ENCODE results near the gene TMEM200A. TPM values are rescaled to one million over a fixed set of nuclear protein-coding genes. Genes with fewer than 3 reads are reported as not detected.

The TMEM200A gene
- total and polyA plus RNA-seq, 2 experiments from 2014 or later = 44.5 to 47.0 TPM

DNA sequence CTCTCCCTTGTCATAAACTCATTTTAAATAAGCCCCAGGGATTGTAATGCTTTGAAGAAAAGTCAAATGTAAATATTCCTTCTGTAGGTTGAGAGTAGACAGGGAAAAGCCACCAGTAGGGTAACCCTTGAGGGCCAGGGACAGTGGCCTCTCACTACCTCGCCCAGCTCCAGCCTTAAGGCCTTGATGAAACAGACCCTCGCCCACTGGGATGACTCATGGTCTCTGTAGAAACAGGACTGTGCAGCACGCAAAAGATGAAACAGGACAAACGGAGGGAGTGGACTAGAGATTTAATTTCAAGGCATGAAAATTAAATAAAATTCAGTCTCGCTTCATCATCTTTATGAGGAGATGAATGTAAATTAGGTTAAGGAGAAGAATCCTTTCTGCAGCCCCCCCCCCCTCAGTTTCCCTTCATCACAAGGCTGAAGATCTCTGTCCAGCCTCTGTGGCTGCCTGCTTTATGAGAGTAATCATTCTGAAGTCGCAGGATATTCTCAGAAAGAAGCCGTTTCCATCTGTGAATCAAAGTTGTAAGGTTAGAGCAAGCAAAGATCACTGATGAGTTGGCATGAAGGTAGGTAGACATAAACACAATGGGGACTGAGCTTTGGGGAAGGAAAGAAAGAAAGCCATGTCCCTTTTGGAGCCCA is 60.4 kb downstream of the TMEM200A start:
- in situ Hi-C loops (cut with MboI) = no loop called here
- peaks cover 31% of the 10 kb centered on the region for H3F3A ChIP-seq (ENCODE audit: insufficient read depth)
- no peaks in the 10 kb centered on the region for H3K9me3 ChIP-seq (ENCODE audit: low read depth)
- H4K20me1 ChIP-seq (ENCODE audit: insufficient read depth) = no peaks in the 10 kb centered on the region
- 0 out of 2 replicates have a peak overlapping the region, but pooled peaks have one; percentile 5 for H3K4me3 ChIP-seq
- 39 to 40% methylated on average over 7 of the region's 7 CpGs for WGBS, 2 experiments (ENCODE audit: low coverage in 1 of 2, low lambda C conversion rate in 2 of 2, missing lambda C conversion rate in 2 of 2)
- peak overlapping the region; percentile 53 for H3K4me2 ChIP-seq (ENCODE audit: unreplicated experiment)
- H3K27ac ChIP-seq = peak overlapping the region; percentile 44
- H3K4me1 ChIP-seq (ENCODE audit: insufficient read depth) = peaks cover 38% of the 10 kb centered on the region
- no peak overlapping the region for H3K9ac ChIP-seq
- no peak for TF ChIP-seq EZH2 (IDR thresholded peaks at IDR 0.05; ENCODE audit: insufficient read depth, poor library complexity, severe bottlenecking)
- TF ChIP-seq EZH2phosphoT487 (IDR thresholded peaks at IDR 0.05; ENCODE audit: insufficient read depth, low read depth) = no peak
- DNase-seq = peak; percentile 68
- 0 out of 2 replicates have a peak overlapping the region, but pooled peaks have one; percentile 30 for H2AFZ ChIP-seq
- H3K79me2 ChIP-seq (ENCODE audit: insufficient read depth) = peaks cover 66% of the 10 kb centered on the region
- H3K36me3 ChIP-seq (ENCODE audit: low read depth) = no peaks in the 10 kb centered on the region
- H3K27me3 ChIP-seq (replicated peaks; ENCODE audit: insufficient read depth) = no peaks in the 10 kb centered on the region
- H3K9me2 ChIP-seq (ENCODE audit: insufficient read depth) = no peaks in the 10 kb centered on the region

DNA sequence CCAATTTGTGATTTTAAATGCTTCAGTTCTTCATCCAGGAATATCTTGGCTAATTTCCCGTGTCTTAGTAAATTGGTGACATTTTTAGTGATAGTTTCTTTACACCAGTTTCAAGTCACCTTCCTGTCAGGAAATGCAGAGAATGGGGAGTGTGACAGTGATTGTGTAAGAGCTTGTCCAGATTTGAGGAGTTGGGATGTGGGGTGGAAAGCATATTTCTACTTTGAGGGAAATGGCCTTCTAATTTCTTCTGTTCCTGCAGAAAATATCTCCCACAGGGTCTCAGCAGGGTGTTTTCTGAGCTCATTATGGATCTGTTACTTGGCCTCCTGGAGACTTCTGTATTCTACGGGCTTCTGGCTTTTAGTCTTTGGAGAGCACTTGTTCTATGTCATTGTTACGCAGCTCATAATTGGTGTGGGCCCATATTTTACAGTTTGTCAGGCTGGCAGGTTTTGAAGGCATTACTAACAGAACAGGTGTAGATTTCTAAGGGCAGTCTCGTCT is 65.6 kb downstream of the TMEM200A start:
- DNase-seq = no peak
- no peak overlapping the region for H3K27ac ChIP-seq
- H3F3A ChIP-seq (ENCODE audit: insufficient read depth) = peaks cover 13% of the 10 kb centered on the region
- H3K4me3 ChIP-seq = no peak overlapping the region
- H3K9me3 ChIP-seq (ENCODE audit: low read depth) = no peaks in the 10 kb centered on the region
- no peak overlapping the region for H3K9ac ChIP-seq
- H3K4me1 ChIP-seq (ENCODE audit: insufficient read depth) = peaks cover 22% of the 10 kb centered on the region
- H3K27me3 ChIP-seq (replicated peaks; ENCODE audit: insufficient read depth) = no peaks in the 10 kb centered on the region
- H3K9me2 ChIP-seq (ENCODE audit: insufficient read depth) = no peaks in the 10 kb centered on the region
- 85 to 86% methylated on average over 4 of the region's 4 CpGs for WGBS, 2 experiments (ENCODE audit: low coverage in 1 of 2, low lambda C conversion rate in 2 of 2, missing lambda C conversion rate in 2 of 2)
- peaks cover 76% of the 10 kb centered on the region for H3K79me2 ChIP-seq (ENCODE audit: insufficient read depth)
- no peaks in the 10 kb centered on the region for H3K36me3 ChIP-seq (ENCODE audit: low read depth)
- TF ChIP-seq EZH2phosphoT487 (IDR thresholded peaks at IDR 0.05; ENCODE audit: insufficient read depth, low read depth) (no peak), EZH2 (IDR thresholded peaks at IDR 0.05; ENCODE audit: insufficient read depth, poor library complexity, severe bottlenecking) (no peak)
- in situ Hi-C loops (cut with MboI) = no loop called here
- H2AFZ ChIP-seq = no peak overlapping the region
- H4K20me1 ChIP-seq (ENCODE audit: insufficient read depth) = no peaks in the 10 kb centered on the region
- H3K4me2 ChIP-seq (ENCODE audit: unreplicated experiment) = no peak overlapping the region

DNA sequence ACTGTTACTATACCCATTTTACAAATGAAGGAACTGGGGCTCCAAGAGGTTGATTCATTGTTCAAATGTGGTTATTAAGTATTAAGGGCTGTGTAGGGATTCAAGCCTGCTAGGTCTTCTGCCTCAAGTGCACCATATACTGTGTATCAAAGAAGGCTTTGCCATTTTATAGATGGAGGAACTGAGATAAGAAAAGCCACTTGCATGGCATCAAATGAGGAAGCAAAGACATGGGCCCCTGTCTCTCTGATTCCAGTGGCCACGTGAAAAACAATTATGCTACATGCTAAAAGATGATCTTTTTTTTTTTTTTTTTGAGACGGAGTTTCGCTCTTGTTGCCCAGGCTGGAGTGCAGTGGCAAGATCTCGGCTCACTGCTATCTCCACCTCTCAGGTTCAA is 67.0 kb downstream of the TMEM200A start:
- no peaks in the 10 kb centered on the region for H4K20me1 ChIP-seq (ENCODE audit: insufficient read depth)
- no peak overlapping the region for H3K4me3 ChIP-seq
- no peaks in the 10 kb centered on the region for H3K9me2 ChIP-seq (ENCODE audit: insufficient read depth)
- in situ Hi-C loops (cut with MboI) = no loop called here
- no peaks in the 10 kb centered on the region for H3K9me3 ChIP-seq (ENCODE audit: low read depth)
- DNase-seq = no peak
- H3K36me3 ChIP-seq (ENCODE audit: low read depth) = no peaks in the 10 kb centered on the region
- no peak overlapping the region for H2AFZ ChIP-seq
- peaks cover 83% of the 10 kb centered on the region for H3K79me2 ChIP-seq (ENCODE audit: insufficient read depth)
- TF ChIP-seq EZH2 (IDR thresholded peaks at IDR 0.05; ENCODE audit: insufficient read depth, poor library complexity, severe bottlenecking) = no peak
- TF ChIP-seq EZH2phosphoT487 (IDR thresholded peaks at IDR 0.05; ENCODE audit: insufficient read depth, low read depth) = no peak
- H3K4me1 ChIP-seq (ENCODE audit: insufficient read depth) = peaks cover 11% of the 10 kb centered on the region
- no peaks in the 10 kb centered on the region for H3K27me3 ChIP-seq (replicated peaks; ENCODE audit: insufficient read depth)
- no peak overlapping the region for H3K4me2 ChIP-seq (ENCODE audit: unreplicated experiment)
- WGBS, 2 experiments (ENCODE audit: low coverage in 1 of 2, low lambda C conversion rate in 2 of 2, missing lambda C conversion rate in 2 of 2) = 84 to 100% methylated on average over 3 to 4 of the region's 4 CpGs
- H3F3A ChIP-seq (ENCODE audit: insufficient read depth) = peaks cover 6% of the 10 kb centered on the region; the same call in 1 of the 2 replicates
- no peak overlapping the region for H3K27ac ChIP-seq
- no peak overlapping the region for H3K9ac ChIP-seq

DNA sequence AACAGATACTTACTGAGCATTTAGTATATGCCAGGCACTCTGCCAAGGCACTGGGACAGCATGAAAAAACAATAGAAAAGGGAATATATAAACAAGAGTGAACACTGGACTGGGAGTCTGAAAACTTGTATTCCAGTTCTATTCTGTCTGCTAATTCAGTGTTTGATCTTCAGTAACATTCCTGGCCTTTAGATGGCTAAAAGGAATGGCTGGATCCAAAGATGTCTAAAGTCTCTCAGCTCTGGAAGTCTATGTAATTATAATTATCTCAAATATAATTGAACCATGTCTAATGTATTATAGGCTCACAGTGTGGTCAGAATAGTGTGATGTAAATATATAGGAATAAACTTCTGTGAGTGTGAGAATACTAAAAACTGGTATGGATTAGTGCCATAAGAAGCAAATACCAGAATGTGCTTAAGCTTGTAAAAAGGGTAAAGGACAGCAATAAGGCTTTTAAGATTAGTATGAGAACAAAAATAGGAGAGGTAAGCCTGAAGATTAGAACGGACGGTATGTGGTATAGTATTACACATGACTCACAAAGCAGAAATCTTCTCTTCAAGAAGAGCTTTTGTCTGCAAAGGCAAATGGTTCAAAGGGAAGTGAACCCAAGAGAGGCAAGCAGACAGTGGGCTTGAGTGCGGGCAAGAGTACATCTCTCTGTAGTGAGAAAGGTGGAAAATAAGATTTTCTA is 68.5 kb downstream of the TMEM200A start:
- peaks cover 8% of the 10 kb centered on the region for H3K4me1 ChIP-seq (ENCODE audit: insufficient read depth)
- H3K9me3 ChIP-seq (ENCODE audit: low read depth) = no peaks in the 10 kb centered on the region
- H3K4me2 ChIP-seq (ENCODE audit: unreplicated experiment) = peak overlapping the region; percentile 7
- H3K27ac ChIP-seq = no peak overlapping the region
- H3F3A ChIP-seq (ENCODE audit: insufficient read depth) = peaks cover 6% of the 10 kb centered on the region; the same call in 1 of the 2 replicates
- no peak overlapping the region for H3K4me3 ChIP-seq
- H3K9me2 ChIP-seq (ENCODE audit: insufficient read depth) = no peaks in the 10 kb centered on the region
- no peaks in the 10 kb centered on the region for H4K20me1 ChIP-seq (ENCODE audit: insufficient read depth)
- no peak overlapping the region for H2AFZ ChIP-seq
- no peaks in the 10 kb centered on the region for H3K36me3 ChIP-seq (ENCODE audit: low read depth)
- H3K27me3 ChIP-seq (replicated peaks; ENCODE audit: insufficient read depth) = no peaks in the 10 kb centered on the region
- peaks cover 80% of the 10 kb centered on the region for H3K79me2 ChIP-seq (ENCODE audit: insufficient read depth)
- 60 to 71% methylated on average over 3 of the region's 3 CpGs for WGBS, 2 experiments (ENCODE audit: low coverage in 1 of 2, low lambda C conversion rate in 2 of 2, missing lambda C conversion rate in 2 of 2)
- in situ Hi-C loops (cut with MboI) = no loop called here
- DNase-seq = peak; percentile 47
- TF ChIP-seq EZH2phosphoT487 (IDR thresholded peaks at IDR 0.05; ENCODE audit: insufficient read depth, low read depth) (no peak), EZH2 (IDR thresholded peaks at IDR 0.05; ENCODE audit: insufficient read depth, poor library complexity, severe bottlenecking) (no peak)
- H3K9ac ChIP-seq = no peak overlapping the region
